NCI-H1417 treated with DMSO at 0.1 percent for 48 hours (cell line): Measurements from ENCODE around the gene ANKRD60.

Source experiments
- DNase-seq: peaks from one replicate; lab custom pipeline; 2025; lab: John Stamatoyannopoulos, UW

The ANKRD60 gene

GRCh38 chr20:58192567-58192966, 35.9 kb downstream of the ANKRD60 start:
- no peak for DNase-seq

DNA sequence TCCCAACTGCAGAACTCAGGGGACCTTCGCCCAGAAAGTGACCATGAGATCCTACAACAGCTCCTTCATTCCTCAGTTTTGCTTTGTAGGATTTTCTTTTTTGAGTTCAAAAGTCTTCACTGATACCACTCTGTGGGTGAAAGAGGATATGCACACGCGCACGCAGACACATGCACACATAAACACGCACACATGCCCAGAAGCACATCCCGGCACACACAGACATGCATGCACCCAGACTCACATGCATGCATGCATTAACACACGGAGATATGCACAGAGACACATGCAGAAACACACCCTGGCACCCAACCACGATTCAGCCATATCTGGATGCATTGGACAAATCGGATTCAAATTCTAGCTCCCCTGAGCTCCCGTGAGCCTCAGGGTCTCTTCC, 36.4 kb downstream of the ANKRD60 start:
- no peak for DNase-seq

- DNase-seq: no peak
These were observed 39.9 kb downstream of the ANKRD60 start for GRCh38 chr20:58188527-58188926.

GRCh38 chr20:58184984-58185383, 43.5 kb downstream of the ANKRD60 start:
- DNase-seq: no peak

DNA sequence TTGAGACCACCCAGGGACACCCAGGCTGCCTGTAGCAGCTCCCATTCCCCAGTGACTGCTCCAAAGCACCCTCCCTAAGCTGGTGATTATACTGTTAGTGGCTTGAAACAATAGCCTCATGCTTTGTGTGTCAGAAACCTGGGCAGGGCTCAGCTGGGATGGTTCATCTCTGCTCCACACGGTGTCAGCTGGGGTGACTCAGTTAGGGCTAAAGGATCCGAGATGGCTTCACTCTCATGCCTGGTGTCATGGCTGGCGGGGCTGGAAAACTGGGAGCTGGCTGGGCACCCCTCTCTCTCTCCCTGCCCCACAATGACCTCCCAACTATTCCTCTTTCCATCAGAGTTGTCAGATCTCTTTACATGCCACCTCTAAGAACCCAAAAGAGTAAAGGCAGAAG, 44.4 kb downstream of the ANKRD60 start:
- DNase-seq: no peak

- no peak for DNase-seq
These were observed 45.8 kb downstream of the ANKRD60 start for GRCh38 chr20:58182521-58183140.

- DNase-seq: no peak
These were observed 48.9 kb downstream of the ANKRD60 start for GRCh38 chr20:58179432-58180099.

DNA sequence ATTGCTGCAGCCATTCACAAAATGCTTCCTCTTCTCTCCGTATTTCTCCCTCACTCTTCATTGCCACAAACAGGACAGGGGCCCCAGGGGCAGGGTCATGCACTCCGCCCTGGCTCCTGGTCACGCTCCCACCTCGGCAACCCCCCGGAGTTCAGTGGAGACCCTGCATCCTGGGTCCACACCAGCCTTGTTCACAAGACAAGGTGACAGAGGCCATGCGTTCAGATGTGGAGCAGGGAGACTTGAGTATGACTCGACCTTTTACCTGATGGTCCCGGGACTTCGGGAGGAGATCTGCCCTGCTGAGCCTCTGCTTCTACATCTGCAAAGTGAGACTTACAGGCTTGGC, 49.4 kb downstream of the ANKRD60 start:
- no peak for DNase-seq

- no peak for DNase-seq
These were observed 50.7 kb downstream of the ANKRD60 start for GRCh38 chr20:58177799-58178198.

- no peak for DNase-seq
These were observed 52.6 kb downstream of the ANKRD60 start for GRCh38 chr20:58175836-58176235.

DNA sequence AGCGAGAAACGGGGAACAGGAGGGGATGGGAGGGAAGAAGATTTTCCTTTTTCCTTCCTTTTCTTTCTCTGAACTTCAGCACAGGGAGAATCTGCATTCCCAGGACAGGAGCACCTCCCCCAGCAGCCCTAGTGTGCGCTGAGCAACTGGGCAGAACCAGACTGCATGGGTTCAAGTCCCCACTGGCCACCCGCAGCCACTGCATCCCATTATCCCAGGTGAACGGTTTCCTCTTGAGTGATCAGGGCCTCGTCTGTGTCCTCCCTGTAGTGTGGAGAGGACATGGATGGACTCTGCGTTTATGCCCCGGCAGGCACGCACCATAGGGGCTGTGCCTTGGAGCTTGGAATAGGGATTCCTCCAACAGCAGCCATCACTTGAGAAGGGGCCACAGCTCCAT, 53.0 kb downstream of the ANKRD60 start:
- no peak for DNase-seq

DNA sequence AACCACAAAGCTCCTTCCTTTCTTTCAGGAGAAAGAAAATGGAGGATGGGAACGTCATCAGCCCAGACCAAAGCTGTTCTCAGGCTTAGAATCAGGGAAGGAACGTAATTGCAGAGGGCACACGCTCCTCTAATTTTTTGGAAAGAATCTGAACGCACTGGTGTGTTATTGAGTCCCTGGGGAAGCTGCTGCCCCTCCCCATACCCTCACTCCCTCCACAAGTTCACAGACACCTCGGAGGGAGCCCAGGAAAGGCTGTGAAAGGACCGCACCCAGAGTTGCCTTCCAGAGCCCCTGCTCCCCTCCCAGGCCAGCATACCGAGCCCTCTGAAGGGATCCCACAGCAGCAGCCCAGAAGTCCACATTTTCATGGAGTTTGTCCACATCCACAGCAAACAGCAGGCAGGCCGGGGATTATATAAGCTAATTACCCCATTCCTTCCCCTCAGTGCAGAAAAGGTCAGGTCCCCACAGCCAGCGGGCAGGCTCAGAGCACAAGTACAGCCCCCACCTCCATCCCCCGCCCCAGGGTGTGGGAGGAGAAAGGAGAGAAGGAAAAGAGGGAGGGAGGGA, 53.7 kb downstream of the ANKRD60 start:
- no peak for DNase-seq

GRCh38 chr20:58173930-58174707, 54.3 kb downstream of the ANKRD60 start:
- DNase-seq: no peak

DNA sequence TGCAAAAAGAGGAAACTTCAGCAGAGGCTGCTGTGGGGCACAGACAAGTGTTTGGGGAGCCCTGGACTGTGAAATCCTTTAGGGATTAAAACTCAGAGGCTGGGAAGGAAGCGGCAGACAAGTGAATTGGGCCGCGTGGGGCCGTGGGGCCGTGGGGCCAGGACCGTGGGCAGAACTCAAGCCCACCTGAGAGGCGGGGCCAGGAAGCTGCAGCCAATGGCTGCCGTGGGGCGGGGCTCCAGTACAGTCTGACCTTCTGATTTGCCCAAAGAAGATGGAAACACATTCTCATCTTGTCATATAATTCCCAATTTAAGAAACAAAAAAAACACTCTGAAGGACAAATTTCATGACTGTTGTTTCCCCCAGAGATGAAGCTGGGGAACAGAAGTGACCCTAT, 55.4 kb downstream of the ANKRD60 start:
- no peak for DNase-seq

- DNase-seq: no peak
These were observed 56.5 kb downstream of the ANKRD60 start for GRCh38 chr20:58171796-58172425.

GRCh38 chr20:58169450-58169849, 59.0 kb downstream of the ANKRD60 start:
- no peak for DNase-seq

DNA sequence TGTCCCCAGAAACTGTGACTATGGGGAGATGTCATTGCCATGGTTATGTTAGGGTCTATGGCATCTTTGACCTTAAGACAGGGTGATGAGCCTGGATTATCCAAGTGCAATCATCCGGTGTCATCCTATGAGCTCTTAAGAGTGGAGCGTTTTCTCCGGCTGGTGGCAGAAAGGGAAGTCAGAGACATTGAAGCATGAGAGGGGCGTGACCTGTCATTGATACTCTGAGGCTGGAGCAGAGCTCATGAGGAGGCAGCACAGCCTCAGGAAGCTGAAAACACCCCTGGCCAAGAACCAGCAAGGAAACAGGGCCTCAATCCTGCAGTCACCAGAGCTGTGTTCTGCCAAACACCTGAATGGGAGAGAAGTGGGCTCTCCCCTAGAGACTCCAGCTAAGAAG, 59.6 kb downstream of the ANKRD60 start:
- no peak for DNase-seq

DNA sequence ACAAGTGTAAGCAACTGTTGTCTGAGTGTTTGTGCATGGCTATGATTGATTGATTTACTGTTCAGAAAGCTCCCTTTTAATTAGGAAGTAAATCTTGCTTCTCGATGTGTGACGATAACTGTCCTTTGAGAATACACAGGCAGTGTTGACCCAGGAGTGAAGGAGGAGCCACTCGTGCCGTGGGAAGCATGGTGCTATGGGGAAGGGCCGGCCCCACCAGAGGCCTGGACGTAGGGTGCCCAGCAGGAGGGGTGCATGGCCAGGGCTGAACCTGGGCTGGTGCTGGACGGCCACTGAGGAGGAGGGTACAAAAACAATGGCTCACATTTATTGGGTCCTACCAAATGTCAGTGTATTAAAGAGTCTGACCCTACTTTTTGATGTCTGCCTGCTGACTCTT, 60.7 kb downstream of the ANKRD60 start:
- DNase-seq: peak; percentile 2
